NCI-H187 (cell line): ENCODE results near the gene RIMBP2.

Experiments
- DNase-seq, 2 experiments: peaks; one replicate each; lab custom pipeline; 2025; lab: John Stamatoyannopoulos, UW

Gene RIMBP2

DNA sequence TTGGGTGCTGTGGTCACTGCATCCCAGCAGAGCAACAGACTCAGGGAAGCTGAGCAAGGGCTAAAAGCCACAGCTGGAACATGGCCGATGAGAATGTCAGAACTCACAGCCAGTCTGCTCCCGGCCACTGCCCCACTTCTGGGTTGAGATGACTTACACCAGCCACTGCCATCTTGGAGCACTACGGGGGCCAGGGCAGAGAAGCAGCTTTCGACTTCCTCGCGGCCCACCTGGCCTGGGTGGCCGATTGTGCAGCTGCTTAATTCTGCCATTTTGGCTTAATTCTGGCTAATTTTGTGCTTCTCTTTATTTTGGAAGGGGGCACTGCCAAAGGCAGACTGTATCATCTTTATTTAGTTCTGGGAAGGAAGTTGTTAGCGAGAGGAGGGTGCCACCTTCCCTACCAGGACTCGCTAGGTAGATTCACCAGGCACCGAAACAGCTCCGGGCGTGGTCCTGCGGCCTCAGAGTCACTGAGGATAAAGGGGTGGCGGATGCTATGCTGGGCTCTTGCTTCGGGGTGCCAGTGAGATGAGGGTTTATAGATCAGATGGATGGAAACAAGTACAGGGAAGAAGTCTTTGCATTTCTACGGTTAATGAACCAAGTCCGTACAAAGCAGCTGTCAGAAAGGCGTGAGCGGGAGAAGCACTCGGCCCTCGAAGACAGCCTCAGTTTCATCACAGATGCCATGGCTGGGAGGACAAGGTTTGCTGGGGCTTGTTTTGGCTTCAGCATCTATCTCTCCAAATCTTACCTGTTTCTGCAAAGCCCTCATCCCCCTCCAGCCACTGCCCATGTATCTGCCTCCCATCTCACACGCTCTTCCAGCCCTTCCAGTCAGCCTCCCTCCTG, 230.6 kb downstream of the RIMBP2 start:
- no peak for DNase-seq

DNA sequence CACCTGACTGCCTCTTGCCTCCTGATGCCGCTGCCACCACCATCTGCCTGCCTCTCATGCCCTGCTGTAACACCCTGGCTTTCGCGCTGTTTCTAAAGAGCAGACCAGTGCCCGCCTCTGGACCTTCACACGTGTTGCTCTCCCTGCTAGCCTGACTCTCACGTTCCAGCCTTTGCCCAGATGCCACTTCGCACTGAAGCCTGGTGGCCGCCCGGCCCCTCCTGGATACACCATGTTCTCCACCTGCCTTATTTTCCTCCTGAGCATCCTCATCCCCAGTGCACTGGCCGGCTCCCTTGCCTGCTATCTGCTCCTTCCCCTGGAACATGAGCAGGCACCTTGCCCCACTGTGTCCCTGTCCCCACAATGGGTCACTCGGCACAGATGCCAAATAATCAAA, 231.9 kb downstream of the RIMBP2 start:
- DNase-seq, result no peak

- DNase-seq, result no peak
Measured at GRCh38 chr12:130483616-130484180, 232.4 kb downstream of the RIMBP2 start.

DNA sequence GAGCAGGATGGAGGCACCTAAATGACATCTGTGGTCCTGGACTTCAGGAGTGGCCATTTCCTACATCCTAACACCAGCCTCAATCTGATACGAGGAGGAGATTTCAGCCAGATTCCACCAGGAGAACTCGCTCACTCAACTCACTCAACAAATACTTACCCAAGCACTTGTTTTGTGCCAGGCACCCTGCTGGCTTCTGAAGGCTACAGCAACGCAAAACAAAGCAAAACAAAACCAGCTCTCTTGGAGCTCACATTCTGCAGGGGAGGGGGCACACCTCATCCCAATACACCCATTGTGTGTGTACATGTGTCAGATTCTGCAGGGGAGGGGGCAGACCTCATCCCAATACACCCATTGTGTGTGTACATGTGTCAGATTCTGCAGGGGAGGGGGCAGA, 233.7 kb downstream of the RIMBP2 start:
- DNase-seq, result no peak

DNA sequence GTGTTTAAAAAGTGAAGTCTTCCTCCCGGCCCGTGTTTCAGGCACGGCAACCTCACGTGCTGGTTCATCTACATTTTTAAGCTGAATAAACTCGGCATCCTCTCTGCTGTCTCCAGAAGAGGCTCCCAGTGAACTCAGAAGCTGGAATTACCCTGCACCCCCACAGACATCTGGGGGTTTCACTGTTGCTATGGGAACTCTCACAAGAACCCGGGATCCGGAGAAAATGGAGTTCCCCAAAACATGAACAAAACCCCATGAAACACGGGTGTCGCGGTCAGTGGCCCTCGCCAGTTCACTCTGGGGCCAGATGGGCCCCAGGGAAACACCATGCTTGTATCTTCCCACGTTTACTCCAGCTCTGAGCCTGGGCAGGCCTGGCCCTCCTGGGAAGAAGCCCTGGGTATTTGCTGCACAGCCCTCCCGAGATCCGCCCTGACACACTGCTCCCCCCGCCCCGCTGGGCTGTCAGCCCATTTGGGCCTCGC, 234.7 kb downstream of the RIMBP2 start:
- no peak for DNase-seq

- no peak for DNase-seq
Measured at GRCh38 chr12:130480887-130481286, 235.2 kb downstream of the RIMBP2 start.

DNA sequence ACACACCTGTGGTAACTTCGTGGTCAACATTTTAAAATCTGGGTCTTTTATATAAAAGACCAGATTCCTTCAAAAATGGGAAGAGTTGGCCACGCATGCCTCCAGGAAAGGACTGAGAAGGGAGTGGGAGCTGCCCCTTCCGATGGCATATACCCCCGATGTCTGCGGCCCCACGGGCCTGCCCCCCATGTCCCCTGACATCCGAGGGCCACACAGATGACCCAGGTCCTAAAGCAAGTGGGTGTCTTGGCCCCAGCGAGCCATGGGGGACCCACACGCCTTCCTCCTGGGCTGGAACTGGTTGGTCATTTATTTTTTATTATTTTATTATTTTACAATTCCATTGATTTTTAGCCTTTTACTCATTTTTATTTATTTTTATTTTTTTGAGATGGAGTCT, 235.9 kb downstream of the RIMBP2 start:
- DNase-seq, result no peak

DNA sequence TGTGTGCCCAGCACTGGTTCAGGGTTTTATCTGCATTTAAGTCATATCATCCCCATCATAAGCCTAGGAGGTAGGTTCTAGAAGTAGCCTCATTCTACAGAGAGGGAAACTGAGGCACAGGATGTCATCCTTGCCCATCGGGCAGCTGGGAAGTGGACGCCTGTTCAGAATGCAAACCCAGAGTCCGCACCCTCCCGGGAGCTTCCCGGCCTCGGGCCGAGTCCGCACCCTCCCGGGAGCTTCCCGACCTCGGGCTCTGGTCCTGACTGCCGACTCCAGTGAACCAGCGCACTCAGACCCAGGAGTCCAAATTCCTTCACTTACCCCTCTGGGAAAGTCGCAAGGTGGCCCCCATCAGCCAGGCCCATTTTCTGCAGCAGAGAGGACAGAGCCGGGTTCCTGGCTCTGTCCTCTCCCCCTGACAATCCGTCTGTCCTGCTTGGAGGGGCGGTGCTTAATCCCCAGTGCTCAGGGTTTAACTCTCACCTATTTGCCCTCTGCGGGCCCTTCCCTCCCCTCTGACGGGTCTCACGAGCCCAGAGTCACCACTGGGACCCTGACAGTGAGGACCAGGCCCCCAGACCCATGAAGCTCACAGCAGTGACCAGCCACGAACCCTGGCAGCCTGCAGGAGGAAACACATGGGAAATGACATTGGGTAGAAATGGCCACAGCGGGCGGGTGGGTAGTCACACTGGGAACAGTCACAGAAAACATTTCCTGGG, 236.5 kb downstream of the RIMBP2 start:
- DNase-seq, result no peak

- no peak for DNase-seq
Measured at GRCh38 chr12:130478786-130479185, 237.3 kb downstream of the RIMBP2 start.

DNA sequence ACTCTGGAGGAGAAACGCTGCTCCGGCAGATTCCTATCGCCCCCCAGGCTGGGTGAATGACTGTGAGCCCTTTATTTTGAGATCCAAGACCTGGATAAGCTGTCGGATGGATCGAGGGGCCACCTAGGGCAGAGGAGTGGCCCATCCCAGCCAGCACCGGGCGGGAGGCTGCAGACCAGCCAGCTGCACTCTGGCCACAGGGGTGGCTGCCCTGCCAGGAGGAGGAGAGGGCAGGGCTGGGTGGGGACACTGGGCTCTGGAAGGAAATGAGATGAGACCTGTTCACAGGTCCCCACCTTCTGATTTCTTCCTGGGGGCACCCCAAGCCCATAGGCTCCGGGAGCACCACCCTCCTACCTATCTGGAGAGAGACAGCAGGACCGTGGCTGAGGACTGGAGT, 238.4 kb downstream of the RIMBP2 start:
- no peak for DNase-seq

DNA sequence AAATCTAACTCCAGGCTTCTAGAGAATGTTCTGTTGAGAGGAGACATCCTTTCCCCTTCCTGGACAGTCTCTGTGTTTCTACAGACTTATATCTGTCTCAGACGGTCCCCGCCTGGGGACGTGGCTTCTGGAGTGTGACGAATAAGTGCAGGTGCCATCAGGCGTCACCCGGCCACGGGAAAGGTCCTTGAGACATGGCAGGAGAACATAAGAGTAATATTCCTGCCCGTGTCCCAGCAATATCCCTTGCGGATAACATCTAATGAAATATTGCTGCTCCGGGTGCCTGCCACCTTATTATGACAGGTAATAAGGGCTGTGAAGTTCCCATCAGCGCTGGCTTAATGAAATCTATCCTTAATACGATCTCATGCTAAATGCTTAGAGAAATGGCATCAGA, 238.8 kb downstream of the RIMBP2 start:
- no peak for DNase-seq

DNA sequence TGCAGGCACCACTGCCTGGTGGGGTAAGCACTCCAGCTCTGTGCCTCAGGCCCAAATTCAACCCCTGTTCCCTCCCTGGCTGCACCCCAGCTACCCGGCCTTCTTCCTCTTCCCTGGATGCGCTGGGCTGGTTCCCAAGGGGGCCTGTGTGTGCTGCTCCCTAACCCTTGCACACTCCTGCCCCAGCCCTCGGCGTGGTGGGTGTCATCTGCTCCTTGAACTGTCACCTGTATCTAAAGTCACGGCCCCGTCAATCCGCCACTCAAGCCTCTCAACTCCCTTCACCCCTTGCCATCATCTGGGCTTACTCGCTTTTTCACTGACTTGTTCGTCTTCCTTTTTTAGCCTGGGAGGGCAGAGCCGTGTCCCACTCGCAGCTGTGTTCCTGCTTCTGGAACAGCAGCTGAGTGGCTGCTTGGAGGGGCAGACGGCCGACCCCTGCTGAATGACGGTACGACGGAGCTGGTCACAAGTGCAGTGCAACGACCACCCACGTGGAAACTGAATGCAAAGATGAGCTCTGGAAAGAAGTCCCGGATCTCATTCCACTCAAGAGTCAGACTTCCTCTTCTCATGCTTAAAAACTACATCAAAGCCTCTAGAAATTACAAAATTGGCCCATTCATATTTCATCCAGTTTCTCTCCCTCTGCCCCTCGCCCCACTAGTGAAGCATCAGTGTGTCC, 239.5 kb downstream of the RIMBP2 start:
- no peak for DNase-seq

DNA sequence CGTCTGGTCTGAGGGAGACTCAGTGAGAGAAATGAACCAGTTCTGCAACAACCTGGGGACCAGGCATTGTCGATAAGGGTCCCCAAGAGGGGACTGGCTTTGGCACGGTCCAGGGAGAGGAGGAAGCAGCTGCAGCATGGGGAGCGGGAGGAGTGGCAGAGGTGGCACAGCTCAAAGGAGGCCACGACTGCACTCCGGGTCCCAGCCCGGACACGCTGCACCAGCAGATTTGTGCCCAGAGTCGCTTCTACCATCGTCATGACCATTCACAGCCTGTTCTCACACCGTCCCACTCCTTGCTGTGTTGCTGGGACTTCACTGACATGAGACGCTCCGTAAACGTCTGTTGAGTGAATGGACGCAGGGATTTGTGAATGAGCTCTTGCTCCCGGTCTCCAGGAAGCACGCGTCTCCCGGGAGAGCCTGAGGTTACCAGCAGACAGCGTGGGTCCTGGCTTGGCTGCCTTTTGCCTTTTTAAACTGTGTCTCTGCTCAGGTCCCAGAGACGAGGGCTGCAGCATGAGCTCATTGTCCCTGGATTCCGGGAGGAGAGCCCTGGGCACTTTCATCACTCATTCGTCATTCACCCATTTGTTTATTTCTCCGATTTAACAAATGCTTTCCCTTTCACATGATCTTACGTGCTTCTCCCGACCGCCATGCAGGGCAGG, 241.4 kb downstream of the RIMBP2 start:
- DNase-seq, result no peak

- DNase-seq, result no peak
Measured at GRCh38 chr12:130473266-130473665, 242.8 kb downstream of the RIMBP2 start.

DNA sequence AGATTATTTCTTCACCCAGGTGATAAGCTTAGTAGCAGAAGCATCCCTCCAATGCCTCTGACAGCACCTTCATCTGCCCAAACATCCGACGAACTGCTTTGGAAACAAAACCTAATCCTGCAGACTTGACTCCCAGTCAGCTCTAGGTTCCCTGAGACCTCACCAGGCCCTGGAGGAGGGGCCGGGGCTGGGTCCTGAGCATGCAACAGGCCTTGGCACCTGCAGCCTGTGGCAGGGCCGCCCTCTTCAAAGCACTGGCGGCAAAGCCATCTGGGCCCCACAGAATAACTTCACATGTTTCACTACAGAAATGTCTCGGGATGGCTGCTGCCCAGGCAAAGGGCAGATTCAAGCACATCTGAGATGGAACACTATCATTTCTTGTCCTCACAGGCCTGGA, 245.1 kb downstream of the RIMBP2 start:
- no peak for DNase-seq

DNA sequence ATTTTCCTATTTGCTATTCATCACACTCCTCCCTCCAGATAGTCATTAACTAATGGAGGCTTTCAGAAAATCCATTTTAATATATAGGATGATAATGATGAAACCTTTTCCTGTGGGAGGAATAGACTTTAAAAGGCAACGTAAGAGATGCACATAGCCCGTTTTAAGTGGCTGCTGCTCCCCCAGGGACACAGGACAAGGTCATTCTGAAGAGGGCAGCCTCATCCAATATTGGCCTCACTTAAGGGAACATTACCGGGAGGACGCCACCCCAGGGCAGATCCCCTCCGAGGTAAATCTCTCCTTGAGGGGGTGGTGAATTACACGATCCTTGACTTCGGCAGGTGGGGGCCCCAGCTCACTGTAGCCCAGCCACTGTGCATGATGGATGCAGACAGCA, 246.5 kb downstream of the RIMBP2 start:
- DNase-seq, result no peak

GRCh38 chr12:130468700-130469245, 247.3 kb downstream of the RIMBP2 start:
- DNase-seq, result no peak

DNA sequence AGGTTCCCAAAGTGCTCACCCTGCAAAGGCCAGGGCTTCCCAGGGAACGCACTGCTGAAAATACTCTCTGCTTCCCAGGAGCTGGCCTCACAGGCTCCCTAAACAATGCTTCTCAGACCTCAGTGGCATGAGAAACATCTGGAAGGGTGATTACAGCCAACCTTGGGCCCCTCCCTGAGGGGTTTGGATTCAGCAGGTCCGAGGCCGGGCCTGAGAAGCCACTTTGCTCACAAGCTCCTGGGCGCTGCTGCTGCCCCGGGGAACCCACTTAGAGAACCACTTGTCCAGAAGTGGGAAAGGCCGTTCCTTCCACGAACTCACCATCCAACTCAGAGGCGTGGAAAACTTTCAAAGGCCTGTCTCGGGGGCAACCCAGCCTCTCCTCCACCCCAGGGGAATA, 247.9 kb downstream of the RIMBP2 start:
- no peak for DNase-seq

- DNase-seq, result no peak
Measured at GRCh38 chr12:130465626-130466025, 250.5 kb downstream of the RIMBP2 start.

DNA sequence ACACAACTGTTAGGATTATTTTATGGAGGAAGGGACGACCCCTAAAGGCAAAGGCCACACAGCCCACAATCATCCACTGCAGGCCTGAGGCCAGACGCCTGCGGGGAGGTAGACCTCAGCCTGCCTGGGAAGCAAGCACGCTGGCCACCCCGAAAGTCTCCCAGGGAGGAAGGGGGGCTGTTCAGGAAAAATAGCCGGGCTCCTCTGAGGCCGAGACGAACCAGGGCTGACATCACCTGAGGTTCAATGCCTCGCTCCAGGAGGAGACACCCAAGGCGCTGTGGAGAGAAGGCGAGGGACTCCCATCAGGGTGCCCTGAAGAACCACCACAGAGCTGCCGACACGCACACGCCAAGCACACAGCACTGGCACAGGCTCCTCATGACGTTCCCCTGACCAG, 251.1 kb downstream of the RIMBP2 start:
- DNase-seq, result no peak

DNA sequence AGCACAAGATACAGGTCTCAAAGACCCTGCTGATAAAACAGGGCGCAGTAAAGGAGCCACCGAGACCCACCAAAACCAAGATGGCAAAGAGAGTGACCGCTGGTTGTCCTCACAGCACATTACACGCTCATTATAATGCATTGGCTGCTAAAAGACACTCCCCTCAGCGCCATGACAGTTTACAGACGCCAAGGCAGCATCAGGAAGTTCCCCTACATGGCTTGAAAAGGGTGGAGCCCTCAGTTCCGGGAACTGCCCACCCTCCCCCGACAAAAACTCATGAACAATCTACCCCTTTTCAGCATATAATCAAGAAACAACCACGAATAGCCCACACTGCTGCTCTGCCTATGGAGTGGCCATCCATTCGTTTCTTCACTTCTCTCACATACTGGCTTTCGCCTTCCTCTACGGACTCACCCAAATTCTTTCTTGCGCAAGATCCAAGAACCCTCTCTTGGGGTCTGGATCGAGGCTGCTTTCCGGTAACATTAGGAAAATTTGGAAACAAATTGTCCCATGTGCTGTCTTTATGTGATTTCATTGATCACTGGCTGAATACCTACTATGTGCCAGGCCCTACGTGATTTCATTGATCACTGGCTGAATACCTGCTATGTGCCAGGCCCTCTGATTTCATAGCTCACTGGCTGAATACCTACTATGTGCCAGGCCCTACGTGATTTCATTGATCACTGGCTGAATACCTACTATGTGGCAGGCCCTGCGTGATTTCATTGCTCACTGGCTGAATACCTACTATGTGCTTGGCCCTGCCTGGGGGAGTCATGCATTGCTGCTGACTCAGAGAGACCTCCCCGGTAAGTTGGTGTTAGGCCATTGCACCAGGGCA, 252.1 kb downstream of the RIMBP2 start:
- no peak for DNase-seq
